Esophagus muscularis mucosa (tissue), 3 donors: ENCODE measurements around the gene ANP32A.

Experiments
- CTCF ChIP-seq, 3 experiments: fragments of 200-600 bp in 2 of 3; fragments of 450-650 bp in 1 of 3; sonication (generic) in 2 of 3; IDR thresholded peaks; one replicate each; pipeline ENCODE4 v1.5.1; 2017 to 2019; ENCODE audit warnings: antibody characterized with exemption in 3 of 3, mild to moderate bottlenecking in 2 of 3, moderate library complexity in 1 of 3
- POLR2A ChIP-seq: fragments of 450-650 bp; IDR thresholded peaks from one replicate; pipeline ENCODE4 v1.6.1; 2017; ENCODE audit warnings: antibody characterized with exemption, moderate library complexity, mild to moderate bottlenecking, low read depth
- POLR2AphosphoS5 ChIP-seq, 2 donors: sonication (generic); formaldehyde crosslinking; IDR thresholded peaks; one replicate each; pipeline ENCODE4 v1.6.1; 2017; ENCODE audit warnings: antibody characterized with exemption in 2 of 2

GRCh38 chr15:68786753-68787152 is 33.9 kb downstream of the ANP32A start:
- TF ChIP-seq CTCF (IDR thresholded peaks at IDR 0.05) (no peak), POLR2A (no peak), POLR2AphosphoS5 (IDR thresholded peaks at IDR 0.05) (no peak)
